Inferior parietal cortex (tissue), 1 donor: Measurements from ENCODE around the gene ABCA12.
"Not testable (repeated sequence)": the region's sequence is repeated elsewhere in the genome, so short reads cannot be mapped to it uniquely, and the experiment has no call there.

Experiments
- DNase-seq: peaks from one replicate; pipeline ENCODE4 v3.0.0-alpha.2; 2016; ENCODE audit errors: extremely low spot score

The ABCA12 gene

GRCh38 chr2:215138479-215138878 is at the start of gene ABCA12:
ABCA12 (minus strand) TSS chr2:215138626; CDS start chr2:215138208, 418 bp downstream.
- no peak for DNase-seq

GRCh38 chr2:215188078-215188477 is 49.7 kb upstream of the ABCA12 start:
- DNase-seq: no peak

- no peak for DNase-seq
These were observed 47.6 kb upstream of the ABCA12 start for GRCh38 chr2:215186021-215186420.

DNA sequence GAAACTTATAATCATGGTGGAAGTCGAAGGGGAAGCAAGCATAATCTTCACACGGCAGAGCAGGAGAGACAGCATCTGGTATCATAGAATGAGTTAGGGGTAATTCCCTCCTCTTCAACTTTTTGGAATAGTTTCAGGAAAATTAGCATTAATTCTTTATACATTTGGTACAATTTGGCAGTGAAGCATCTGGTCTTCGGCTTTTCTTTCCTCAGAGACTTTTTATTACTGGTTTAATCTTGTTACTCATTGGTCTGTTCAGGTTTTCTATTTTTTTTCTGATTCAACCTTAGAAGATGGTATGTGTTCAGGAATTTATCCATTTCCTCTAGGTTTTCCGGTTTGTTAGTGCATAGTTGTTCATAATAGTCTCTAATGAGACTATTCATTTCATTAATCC is 39.7 kb upstream of the ABCA12 start:
- no peak for DNase-seq

DNA sequence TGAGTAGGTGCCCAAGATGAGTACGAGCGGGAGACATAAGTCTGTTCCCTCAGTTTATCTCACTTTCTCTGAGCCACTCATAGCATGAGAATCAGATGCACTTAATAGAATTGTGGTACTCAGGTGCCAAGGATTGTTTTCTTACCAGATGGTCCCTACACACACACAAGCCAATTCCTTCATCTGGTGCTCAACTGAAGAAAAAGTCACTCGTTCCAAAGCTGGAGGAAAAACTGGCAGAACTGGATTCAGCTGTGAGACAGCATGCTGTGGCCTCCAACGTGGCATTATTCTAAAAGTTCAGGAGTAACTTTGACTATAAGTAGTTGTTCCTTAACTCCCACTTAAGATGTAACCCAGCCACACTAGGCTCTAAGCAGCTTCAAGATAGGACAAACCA is 33.4 kb upstream of the ABCA12 start:
- no peak for DNase-seq

- DNase-seq: no peak
These were observed 32.7 kb upstream of the ABCA12 start for GRCh38 chr2:215171151-215171550.

GRCh38 chr2:215166505-215166904 is 28.1 kb upstream of the ABCA12 start:
- DNase-seq: not testable (repeated sequence)

DNA sequence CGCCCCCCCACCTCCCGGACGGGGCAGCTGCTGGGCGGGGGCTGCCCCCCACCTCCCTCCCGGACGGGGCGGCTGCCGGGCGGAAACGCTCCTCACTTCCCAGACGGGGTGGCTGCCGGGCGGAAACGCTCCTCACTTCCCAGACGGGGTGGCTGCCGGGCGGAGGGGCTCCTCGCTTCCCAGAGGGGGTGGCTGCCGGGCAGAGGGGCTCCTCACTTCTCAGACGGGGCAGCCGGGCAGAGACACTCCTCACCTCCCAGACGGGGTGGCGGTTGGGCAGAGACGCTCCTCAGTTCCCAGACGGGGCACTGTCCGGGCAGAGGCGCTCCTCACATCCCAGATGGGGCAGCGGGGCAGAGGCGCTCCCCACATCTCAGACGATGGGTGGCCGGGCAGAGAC is 24.9 kb upstream of the ABCA12 start:
- not testable (repeated sequence) for DNase-seq

GRCh38 chr2:215161301-215161829 is 22.9 kb upstream of the ABCA12 start:
- no peak for DNase-seq

- DNase-seq: no peak
These were observed 21.7 kb upstream of the ABCA12 start for GRCh38 chr2:215160081-215160480.

GRCh38 chr2:215156453-215156852 is 18.0 kb upstream of the ABCA12 start:
- no peak for DNase-seq

DNA sequence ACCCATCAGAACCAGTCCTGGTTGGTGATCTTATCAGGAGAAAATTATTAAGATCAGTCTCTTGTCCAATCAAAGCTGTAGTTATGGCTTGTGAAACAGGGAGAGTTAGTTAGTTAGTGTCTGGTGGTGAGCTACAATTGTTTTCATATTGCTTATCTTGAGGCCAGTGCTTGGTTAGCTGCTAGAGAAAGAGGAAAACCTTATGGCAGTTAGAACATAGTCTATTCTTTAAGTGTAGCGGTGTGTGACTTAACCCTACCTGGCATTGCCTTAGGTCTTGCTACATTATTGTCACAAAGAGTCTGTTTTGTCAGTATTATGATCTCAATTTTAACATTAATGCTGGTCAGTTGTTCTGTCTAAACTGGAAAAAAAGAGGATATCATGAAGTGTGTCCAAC is 11.5 kb upstream of the ABCA12 start:
- DNase-seq: no peak

DNA sequence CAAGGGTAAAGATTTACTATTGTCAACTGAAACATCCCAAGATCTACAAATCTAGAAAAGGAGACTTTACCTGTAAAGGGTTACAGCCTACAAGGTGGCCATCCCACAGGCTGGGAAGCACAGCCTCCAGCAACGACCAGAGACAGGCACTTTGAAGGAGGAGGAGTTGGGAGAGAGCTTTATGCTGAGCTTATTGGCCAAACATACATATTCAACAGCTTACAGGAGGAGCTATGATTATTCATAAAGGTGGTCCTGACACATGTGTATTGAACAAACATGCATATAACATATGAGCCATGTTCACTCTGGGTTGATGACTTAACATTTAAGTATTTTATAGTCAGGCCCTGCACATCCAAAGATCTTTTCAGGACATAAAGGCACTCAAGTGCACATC is 11.1 kb upstream of the ABCA12 start:
- DNase-seq: no peak

DNA sequence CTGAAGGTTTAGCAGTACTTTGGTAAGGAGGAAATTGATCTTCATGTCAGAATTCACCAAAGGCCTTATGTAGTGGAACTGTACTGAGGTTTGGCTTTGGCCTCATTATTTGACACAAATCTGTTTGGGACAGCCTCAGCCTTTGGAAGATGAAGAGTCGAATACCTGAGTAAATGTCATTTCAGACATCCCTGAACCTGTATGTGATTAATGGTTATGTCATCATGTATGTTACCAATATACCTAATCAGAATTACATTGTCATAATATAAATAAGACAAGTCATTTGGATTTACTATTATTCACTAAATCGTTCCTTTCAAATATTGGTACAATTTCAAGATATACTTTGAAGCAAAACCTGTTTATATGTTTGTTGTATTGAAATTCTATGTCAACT is 10.6 kb upstream of the ABCA12 start:
- DNase-seq: no peak

GRCh38 chr2:215145611-215146010 is 7.2 kb upstream of the ABCA12 start:
- no peak for DNase-seq

- no peak for DNase-seq
These were observed 5.9 kb upstream of the ABCA12 start for GRCh38 chr2:215144106-215144875.

- DNase-seq: no peak
These were observed 5.0 kb upstream of the ABCA12 start for GRCh38 chr2:215143458-215143857.

GRCh38 chr2:215141706-215142105 is 3.3 kb upstream of the ABCA12 start:
- no peak for DNase-seq

GRCh38 chr2:215140166-215140707 is 1.8 kb upstream of the ABCA12 start:
- peak; percentile 8 for DNase-seq

DNA sequence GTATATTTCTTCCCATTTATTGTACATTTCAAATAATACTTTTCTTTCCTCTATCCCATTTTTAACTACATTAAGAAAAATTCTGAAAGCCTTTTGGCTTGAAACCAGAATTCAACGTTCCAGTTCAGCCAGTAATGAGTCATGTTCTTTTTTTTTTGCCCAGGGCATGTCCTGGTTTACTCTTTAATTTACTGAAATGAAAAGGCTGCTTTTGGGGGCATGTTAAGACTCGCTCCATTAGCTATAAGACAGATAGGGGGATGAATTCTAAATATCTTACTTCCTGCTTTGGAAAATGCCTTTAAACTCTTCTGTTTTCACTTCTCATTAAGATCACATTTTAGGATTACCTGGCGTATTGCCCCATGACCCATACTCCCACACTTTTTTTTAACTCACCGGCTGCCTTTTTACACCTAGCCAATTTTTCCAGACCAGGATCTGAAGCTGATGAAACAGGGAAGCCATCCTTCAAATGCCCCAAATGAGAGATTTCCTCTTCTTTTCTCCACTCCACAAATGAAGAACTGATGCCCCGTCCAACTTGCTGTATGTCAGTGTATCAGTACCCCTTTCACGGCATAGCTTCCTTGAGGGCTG is 585 bp downstream of the ABCA12 start:
- DNase-seq: no peak

DNA sequence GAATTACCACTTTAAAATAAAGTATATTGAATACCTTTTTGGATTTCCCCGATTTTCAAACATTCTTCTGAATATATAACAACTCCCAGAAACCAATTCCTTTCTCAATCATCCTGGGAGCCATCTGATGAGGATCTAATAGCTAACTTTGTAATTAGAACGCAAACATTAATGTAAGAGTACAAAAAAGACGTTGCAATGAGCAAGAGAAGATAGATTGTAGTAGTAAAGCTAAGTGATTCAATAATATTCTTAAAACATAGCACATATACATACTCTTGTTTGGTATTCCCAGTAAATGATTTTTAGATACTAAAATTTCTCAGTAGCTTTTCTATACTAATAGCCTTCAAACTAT is 1.1 kb downstream of the ABCA12 start:
- no peak for DNase-seq

DNA sequence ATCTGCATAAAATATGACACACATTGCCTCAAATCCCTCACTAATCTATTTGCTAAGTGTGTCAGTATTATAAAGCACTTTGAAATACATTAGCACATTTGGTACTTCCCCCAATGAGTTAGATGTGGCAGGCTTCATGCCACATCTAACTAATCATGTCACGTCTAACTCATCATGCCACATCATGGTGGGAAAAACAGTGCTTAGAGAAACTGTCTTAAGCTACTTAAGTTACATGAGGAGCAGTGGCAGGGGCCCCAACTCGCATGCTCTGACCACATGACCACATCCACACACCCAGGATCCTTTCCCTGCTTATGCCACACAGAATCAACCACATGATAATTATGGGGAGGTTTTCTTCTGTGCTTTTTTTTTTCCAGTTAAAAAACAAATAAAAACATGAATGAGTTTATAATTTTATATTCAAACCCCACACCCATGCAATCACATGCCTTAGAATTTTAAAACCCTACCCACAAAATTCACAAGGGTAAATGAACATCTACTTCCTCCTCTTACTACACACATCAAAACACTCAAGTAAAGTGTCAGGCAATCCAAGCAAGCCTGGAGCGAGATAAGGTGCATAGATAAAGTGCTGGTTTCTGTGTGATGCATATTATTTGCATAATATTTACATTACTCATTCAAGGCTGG is 1.6 kb downstream of the ABCA12 start:
- DNase-seq: no peak

- DNase-seq: no peak
These were observed 18.0 kb downstream of the ABCA12 start for GRCh38 chr2:215120401-215120800.
